ENCODE results near the gene ACSL6. TPM values are rescaled to one million over a fixed set of nuclear protein-coding genes. Genes with fewer than 3 reads are reported as not detected.

The ACSL6 gene
- total RNA-seq, 4 donors from 2014 or later, result 0.04 to 3.2 (median 1.1) TPM

DNA sequence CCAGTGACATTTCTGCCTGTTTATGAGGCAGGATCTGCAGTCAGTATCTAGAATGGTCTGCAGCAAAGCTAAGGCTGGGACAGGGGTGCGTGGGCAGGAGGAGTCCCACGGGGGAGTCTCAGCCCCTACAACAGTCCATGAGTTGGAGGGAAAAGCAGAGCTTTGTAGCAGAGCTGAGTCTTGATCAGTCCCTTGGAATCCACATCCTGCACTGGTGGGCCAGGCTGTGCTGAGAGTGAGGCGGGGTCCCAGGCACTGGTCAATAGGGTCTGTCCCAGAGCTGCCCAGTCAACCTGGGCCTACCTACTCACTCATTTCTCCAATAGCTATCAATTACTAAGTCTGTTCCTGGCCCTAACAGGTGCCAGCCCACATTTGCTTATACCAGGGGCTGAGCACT lies 5.9 kb downstream of the ACSL6 start:
- peaks cover 0 to 22% (median 7%) of the 10 kb centered on the region in 3 donors for H3K4me1 ChIP-seq
- no CpG with 5 or more reads among the region's 3 CpGs for WGBS, 2 donors
- no peak for DNase-seq
- no peaks in the 10 kb centered on the region for H3K9me3 ChIP-seq
- intact Hi-C loops (cut with DNase I), result loop anchor here (5.0 kb wide), 1 partner anchor 418 kb away; no protein-coding TSS in a partner anchor
- H3K27ac ChIP-seq, result no peak overlapping the region
- TF ChIP-seq POLR2A (IDR thresholded peaks at IDR 0.05), result no peak
- no peak for TF ChIP-seq CTCF (IDR thresholded peaks at IDR 0.05)
- no peak overlapping the region for H3K4me3 ChIP-seq
- no peaks in the 10 kb centered on the region for H3K36me3 ChIP-seq
- H3K27me3 ChIP-seq, result no peaks in the 10 kb centered on the region

- Histone ChIP-seq H3K9me3 (no peaks in the 10 kb centered on the region), H3K27ac (no peak overlapping the region), H3K4me1 (peaks cover 0 to 15% (median 4%) of the 10 kb centered on the region in 3 donors), H3K4me3 (no peak overlapping the region), H3K36me3 (no peaks in the 10 kb centered on the region), H3K27me3 (no peaks in the 10 kb centered on the region)
- intact Hi-C loops (cut with DNase I), result no loop called here
- WGBS, 2 donors, result 70 to 81% methylated on average over 3 of the region's 3 CpGs
- no peak for TF ChIP-seq POLR2A (IDR thresholded peaks at IDR 0.05)
- TF ChIP-seq CTCF (IDR thresholded peaks at IDR 0.05), result no peak
- DNase-seq, result no peak
Measured at GRCh38 chr5:132003982-132004381, 7.5 kb downstream of the ACSL6 start.

DNA sequence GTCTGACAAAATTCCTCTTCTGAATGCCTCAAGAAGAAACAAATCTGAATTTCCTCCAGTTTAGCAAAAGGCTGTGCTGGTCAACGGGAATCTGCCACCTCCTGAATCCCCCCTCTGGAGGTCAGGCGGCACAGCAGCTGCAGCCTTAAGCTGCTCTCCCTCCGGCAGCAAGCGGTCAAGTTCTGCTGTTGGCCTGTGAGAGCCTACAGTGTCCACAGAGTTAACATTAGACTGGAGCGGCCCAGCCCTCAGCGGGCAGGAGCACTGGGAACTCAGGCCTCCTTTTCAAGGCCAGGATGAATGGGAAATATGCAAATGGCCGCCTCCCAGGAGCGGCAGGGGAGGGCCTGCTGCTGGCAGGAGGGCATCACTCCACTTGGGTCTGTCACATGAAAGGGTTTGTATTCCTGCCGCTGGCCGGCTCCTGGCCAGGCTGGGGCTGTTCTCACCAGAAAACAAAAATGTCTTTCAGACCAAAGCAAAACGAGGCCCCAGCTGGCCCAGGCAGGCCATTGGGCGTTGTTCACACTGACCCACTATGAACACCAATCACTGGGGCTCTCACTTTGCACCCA lies 8.2 kb downstream of the ACSL6 start:
- no peak for TF ChIP-seq POLR2A (IDR thresholded peaks at IDR 0.05)
- TF ChIP-seq CTCF (IDR thresholded peaks at IDR 0.05), result no peak
- no peak for DNase-seq
- 57 to 84% methylated on average over 5 to 6 of the region's 12 CpGs for WGBS, 2 donors

GRCh38 chr5:132002757-132003156 lies 8.7 kb downstream of the ACSL6 start:
- H3K36me3 ChIP-seq, result no peaks in the 10 kb centered on the region
- no peak overlapping the region for H3K27ac ChIP-seq
- peaks cover 0 to 3% (median 0%) of the 10 kb centered on the region in 3 donors for H3K4me1 ChIP-seq
- intact Hi-C loops (cut with DNase I), result no loop called here
- TF ChIP-seq POLR2A (IDR thresholded peaks at IDR 0.05) (no peak), CTCF (IDR thresholded peaks at IDR 0.05) (no peak)
- no peak for DNase-seq
- no peaks in the 10 kb centered on the region for H3K27me3 ChIP-seq
- no peak overlapping the region for H3K4me3 ChIP-seq
- 59 to 79% methylated on average over 2 of the region's 2 CpGs for WGBS, 2 donors
- no peaks in the 10 kb centered on the region for H3K9me3 ChIP-seq

More for the DNA sequence above, 8.2 kb downstream of the ACSL6 start:
- intact Hi-C loops (cut with DNase I), result no loop called here
- Histone ChIP-seq H3K4me3 (no peak overlapping the region), H3K9me3 (no peaks in the 10 kb centered on the region), H3K36me3 (no peaks in the 10 kb centered on the region), H3K27me3 (no peaks in the 10 kb centered on the region), H3K4me1 (peaks cover 0 to 8% (median 4%) of the 10 kb centered on the region in 3 donors), H3K27ac (no peak overlapping the region)

GRCh38 chr5:132001647-132002561 lies 9.6 kb downstream of the ACSL6 start:
- no peaks in the 10 kb centered on the region for H3K4me1 ChIP-seq
- TF ChIP-seq CTCF (IDR thresholded peaks at IDR 0.05) (no peak), POLR2A (IDR thresholded peaks at IDR 0.05) (no peak)
- H3K27ac ChIP-seq, result no peak overlapping the region
- no peaks in the 10 kb centered on the region for H3K27me3 ChIP-seq
- no peak overlapping the region for H3K4me3 ChIP-seq
- no peaks in the 10 kb centered on the region for H3K9me3 ChIP-seq
- DNase-seq, result no peak
- intact Hi-C loops (cut with DNase I), result no loop called here
- WGBS, 2 donors, result 62 to 75% methylated on average over 4 to 11 of the region's 11 CpGs
- H3K36me3 ChIP-seq, result no peaks in the 10 kb centered on the region

Measured in esophagus squamous epithelium (tissue), 5 donors.